Caco-2 (cell line): ENCODE measurements around the gene SLC12A9. TPM values are rescaled to one million over a fixed set of nuclear protein-coding genes. Genes with fewer than 3 reads are reported as not detected.
A peak's percentile ranks its signal among the peaks of the same experiment; 100 is the strongest.

Source experiments
- BruUV-seq: library from RNA; stranded (reverse); fragments of 400-500 nt; replicated peaks from 2 replicates; lab custom pipeline; 2021; lab: Mats Ljungman, UMichigan
- CTCF ChIA-PET: fragments of 300-600 bp; sonication (Branson Sonifier 250); formaldehyde crosslinking; loops from one replicate; lab custom pipeline; 2022; ENCODE audit warnings: antibody characterized with exemption; lab: Charles Lee
- POLR2A ChIA-PET: fragments of 300-600 bp; sonication (Branson Sonifier 250); formaldehyde crosslinking; loops from one replicate; lab custom pipeline; 2022; ENCODE audit warnings: antibody characterized with exemption; lab: Charles Lee
- DNase-seq, 2 experiments: peaks; one replicate each; pipeline versions ENCODE4 v3.0.0 to v3.0.0-alpha.2; 2020 to 2022
- H3K27me3 ChIP-seq: replicated peaks from 2 replicates; pipeline ENCODE4 v1.6.0; 2011; ENCODE audit warnings: low read length; ENCODE audit not compliant: control insufficient read depth, insufficient read depth
- H3K36me3 ChIP-seq: 2 replicates; pipeline ENCODE4 v1.5.1; 2011; ENCODE audit warnings: low read length; ENCODE audit not compliant: control insufficient read depth, insufficient read depth
- H3K4me1 ChIP-seq: fragments of 250-450 bp; sonication (Bioruptor Pico); 2 replicates; pipeline ENCODE4 v1.5.1; 2020; ENCODE audit warnings: mild to moderate bottlenecking
- H3K4me3 ChIP-seq: 2 replicates; pipeline ENCODE4 v1.5.1; 2011; ENCODE audit warnings: low read depth, mild to moderate bottlenecking, control low read depth, low read length
- H3K9me3 ChIP-seq: fragments of 250-450 bp; sonication (Bioruptor Pico); 2 replicates; pipeline ENCODE4 v1.5.1; 2020; ENCODE audit warnings: mild to moderate bottlenecking, moderate library complexity
- H3K27ac Mint-ChIP-seq: one replicate; pipeline ENCODE4 v1.8.0; 2022; ENCODE audit warnings: mixed read lengths; ENCODE audit not compliant: unreplicated experiment
- H3K27me3 Mint-ChIP-seq: one replicate; pipeline ENCODE4 v1.8.0; 2022; ENCODE audit warnings: mixed read lengths; ENCODE audit not compliant: insufficient read depth, unreplicated experiment
- H3K36me3 Mint-ChIP-seq: one replicate; pipeline ENCODE4 v1.8.0; 2022; ENCODE audit warnings: mild to moderate bottlenecking, mixed read lengths; ENCODE audit not compliant: insufficient read depth, unreplicated experiment
- H3K4me1 Mint-ChIP-seq: one replicate; pipeline ENCODE4 v1.8.0; 2022; ENCODE audit warnings: low read depth, mixed read lengths; ENCODE audit not compliant: unreplicated experiment
- H3K4me3 Mint-ChIP-seq: one replicate; pipeline ENCODE4 v1.8.0; 2022; ENCODE audit warnings: mild to moderate bottlenecking, moderate library complexity, mixed read lengths; ENCODE audit not compliant: unreplicated experiment
- H3K9me3 Mint-ChIP-seq: one replicate; pipeline ENCODE4 v1.8.0; 2022; ENCODE audit warnings: mixed read lengths; ENCODE audit not compliant: unreplicated experiment
- intact Hi-C: fragments of 100-400 bp; cut with micrococcal nuclease; formaldehyde crosslinking; loops from one replicate; pipeline ENCODE4 v1.10.0; 2022; ENCODE audit not compliant: unreplicated experiment
- total RNA-seq: library from RNA; stranded (reverse); gene quantifications from 2 replicates; pipeline ENCODE4 v1.2.3, GENCODE V29; 2022
- TF ChIP-seq, protein P1 (sequence below), 2 experiments: fragments of 200-600 bp in 1 of 2; IDR thresholded peaks; 1 replicate in 1 of 2; 2 replicates in 1 of 2; pipeline versions ENCODE4 v1.5.1 to v1.8.0; 2011 to 2022; ENCODE audit warnings: antibody characterized with exemption in 1 of 2, control low read depth in 1 of 2, inconsistent platforms in 1 of 2, low read depth in 1 of 2, low read length in 1 of 2, mild to moderate bottlenecking in 1 of 2, moderate library complexity in 1 of 2; ENCODE audit not compliant: insufficient read depth in 1 of 2, severe bottlenecking in 1 of 2, unreplicated experiment in 1 of 2

The SLC12A9 gene
- total RNA-seq, 1 experiment from 2014 or later, result 60.7 TPM

DNA sequence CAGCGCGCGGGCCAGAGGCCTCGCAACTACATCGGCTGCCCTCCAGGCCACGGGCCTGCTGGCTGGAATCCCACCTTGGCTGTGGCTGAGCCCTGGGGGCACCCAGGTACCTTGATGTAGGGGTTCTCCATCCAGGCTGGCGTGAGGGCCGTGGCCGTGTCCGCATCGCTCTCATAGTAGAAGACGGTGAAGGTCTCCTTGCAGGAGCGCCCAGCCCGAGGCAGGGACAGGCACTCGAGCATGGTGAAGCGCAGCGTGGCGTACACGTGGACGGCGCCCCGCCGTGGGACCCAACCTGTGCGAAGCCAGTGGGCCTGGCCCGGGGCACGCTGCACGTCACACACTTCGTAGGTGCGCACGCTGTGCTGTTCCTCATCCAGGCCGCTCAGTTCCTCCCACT is 29.0 kb upstream of the SLC12A9 start:
- TF ChIP-seq, protein P1, sequence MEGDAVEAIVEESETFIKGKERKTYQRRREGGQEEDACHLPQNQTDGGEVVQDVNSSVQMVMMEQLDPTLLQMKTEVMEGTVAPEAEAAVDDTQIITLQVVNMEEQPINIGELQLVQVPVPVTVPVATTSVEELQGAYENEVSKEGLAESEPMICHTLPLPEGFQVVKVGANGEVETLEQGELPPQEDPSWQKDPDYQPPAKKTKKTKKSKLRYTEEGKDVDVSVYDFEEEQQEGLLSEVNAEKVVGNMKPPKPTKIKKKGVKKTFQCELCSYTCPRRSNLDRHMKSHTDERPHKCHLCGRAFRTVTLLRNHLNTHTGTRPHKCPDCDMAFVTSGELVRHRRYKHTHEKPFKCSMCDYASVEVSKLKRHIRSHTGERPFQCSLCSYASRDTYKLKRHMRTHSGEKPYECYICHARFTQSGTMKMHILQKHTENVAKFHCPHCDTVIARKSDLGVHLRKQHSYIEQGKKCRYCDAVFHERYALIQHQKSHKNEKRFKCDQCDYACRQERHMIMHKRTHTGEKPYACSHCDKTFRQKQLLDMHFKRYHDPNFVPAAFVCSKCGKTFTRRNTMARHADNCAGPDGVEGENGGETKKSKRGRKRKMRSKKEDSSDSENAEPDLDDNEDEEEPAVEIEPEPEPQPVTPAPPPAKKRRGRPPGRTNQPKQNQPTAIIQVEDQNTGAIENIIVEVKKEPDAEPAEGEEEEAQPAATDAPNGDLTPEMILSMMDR (IDR thresholded peaks at IDR 0.05; ENCODE audit: insufficient read depth in 1 of 2, low read depth in 1 of 2, low read length in 1 of 2, severe bottlenecking in 1 of 2, unreplicated experiment in 1 of 2), result no peak
- H3K4me3 ChIP-seq, result no peak overlapping the region
- Mint-ChIP-seq H3K4me3 (no peak overlapping the region), H3K9me3 (no peaks in the 10 kb centered on the region), H3K27ac (no peak overlapping the region), H3K4me1 (peaks cover 15% of the 10 kb centered on the region), H3K36me3 (peaks cover 89% of the 10 kb centered on the region), H3K27me3 (no peaks in the 10 kb centered on the region)
- ChIA-PET POLR2A (no interaction called here), CTCF (no interaction called here)
- no peak for DNase-seq
- H3K27me3 ChIP-seq, result no peaks in the 10 kb centered on the region
- H3K9me3 ChIP-seq, result no peaks in the 10 kb centered on the region
- peaks cover 15% of the 10 kb centered on the region for H3K4me1 ChIP-seq
- no TSS peak for BruUV-seq
- H3K36me3 ChIP-seq, result peaks cover 17% of the 10 kb centered on the region
- intact Hi-C loops, result no loop called here

DNA sequence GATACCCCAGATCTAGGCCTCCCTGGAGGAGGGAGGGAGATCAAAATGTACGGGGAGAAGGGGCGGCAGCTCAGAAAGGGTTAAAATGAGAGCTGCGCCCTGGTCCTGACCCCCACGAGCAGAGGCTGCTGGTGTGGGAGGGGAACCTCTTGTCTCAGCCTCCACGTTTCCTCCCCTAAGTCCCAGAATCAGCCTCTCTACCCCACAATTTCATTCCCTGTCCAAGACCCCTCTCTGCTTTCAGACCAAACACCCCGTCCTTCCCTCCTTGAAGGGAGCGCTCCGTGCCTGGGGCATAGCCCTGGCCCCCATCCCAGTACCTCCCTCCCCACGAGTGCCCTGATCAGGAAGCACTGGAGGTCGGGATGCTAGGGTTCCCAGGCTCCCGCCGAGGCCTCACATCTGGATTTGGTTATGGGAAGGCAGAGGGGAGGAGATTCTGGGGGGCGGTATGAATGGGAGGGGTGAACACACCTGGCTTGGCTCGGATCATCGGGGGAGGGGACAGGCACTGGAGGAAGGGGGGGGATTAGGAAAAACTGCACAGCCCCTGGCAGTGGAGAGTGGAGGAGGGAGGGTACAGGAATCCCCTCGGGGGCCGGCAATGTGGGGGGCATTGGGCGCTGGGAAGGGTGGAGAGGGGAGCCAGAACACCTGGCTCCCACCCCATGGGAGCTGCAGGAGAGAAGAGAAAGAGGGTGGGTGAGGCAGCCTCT is 27.9 kb upstream of the SLC12A9 start:
- DNase-seq, result no peak
- ChIA-PET CTCF (interaction anchor here (1.4 kb wide), 1 partner anchor 27 kb away, joined by 11 read pairs; the partner anchor contains the start of gene SLC12A9), POLR2A (no interaction called here)
- peak overlapping the region; percentile 6 for H3K4me3 Mint-ChIP-seq
- no peaks in the 10 kb centered on the region for H3K9me3 Mint-ChIP-seq
- H3K9me3 ChIP-seq, result no peaks in the 10 kb centered on the region
- peaks cover 16% of the 10 kb centered on the region for H3K36me3 ChIP-seq
- H3K27me3 Mint-ChIP-seq, result no peaks in the 10 kb centered on the region
- peaks cover 15% of the 10 kb centered on the region for H3K4me1 ChIP-seq
- no peak overlapping the region for H3K27ac Mint-ChIP-seq
- H3K4me1 Mint-ChIP-seq, result peaks cover 15% of the 10 kb centered on the region
- peaks cover 78% of the 10 kb centered on the region for H3K36me3 Mint-ChIP-seq
- no peak overlapping the region; the same call in none of the 2 replicates for H3K4me3 ChIP-seq
- intact Hi-C loops, result no loop called here
- BruUV-seq, result no TSS peak
- no peaks in the 10 kb centered on the region for H3K27me3 ChIP-seq
- TF ChIP-seq, protein P1 (IDR thresholded peaks at IDR 0.05; ENCODE audit: insufficient read depth in 1 of 2, low read depth in 1 of 2, low read length in 1 of 2, severe bottlenecking in 1 of 2, unreplicated experiment in 1 of 2), result no peak

DNA sequence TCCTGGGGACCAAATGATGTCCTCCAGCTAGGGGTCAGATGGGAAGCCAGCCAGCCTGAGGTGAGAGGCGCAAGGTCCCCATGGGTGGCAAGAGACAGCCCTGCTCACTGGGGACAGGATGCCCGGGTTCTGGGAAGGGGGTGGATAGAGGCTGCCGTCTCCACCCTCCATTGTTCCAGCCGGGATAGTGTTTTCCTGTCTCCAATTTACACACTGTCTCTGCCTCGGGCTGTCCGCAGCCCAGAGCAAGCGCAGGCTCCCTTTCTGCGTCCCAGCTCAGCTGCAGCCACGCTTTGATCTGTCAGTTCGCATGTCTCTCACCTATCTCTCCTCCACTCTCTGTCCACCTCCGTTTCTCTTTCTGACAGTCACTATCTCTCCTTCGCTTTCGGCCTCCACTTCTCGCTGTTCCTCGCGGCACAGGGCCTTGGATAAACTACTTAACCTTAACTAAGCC is 27.3 kb upstream of the SLC12A9 start:
- peak overlapping the region; percentile 89 for H3K4me3 Mint-ChIP-seq
- intact Hi-C loops, result no loop called here
- H3K27me3 ChIP-seq, result no peaks in the 10 kb centered on the region
- TF ChIP-seq, protein P1 (IDR thresholded peaks at IDR 0.05; ENCODE audit: insufficient read depth in 1 of 2, low read depth in 1 of 2, low read length in 1 of 2, severe bottlenecking in 1 of 2, unreplicated experiment in 1 of 2), result no peak
- H3K27ac Mint-ChIP-seq, result peak overlapping the region; percentile 50
- H3K4me3 ChIP-seq, result peak overlapping the region; percentile 71
- H3K9me3 Mint-ChIP-seq, result no peaks in the 10 kb centered on the region
- H3K27me3 Mint-ChIP-seq, result no peaks in the 10 kb centered on the region
- H3K4me1 ChIP-seq, result peaks cover 15% of the 10 kb centered on the region
- H3K9me3 ChIP-seq, result no peaks in the 10 kb centered on the region
- ChIA-PET CTCF (interaction anchor here (0.6 to 3.8 kb wide), 7 partner anchors 23 to 389 kb away, joined by 3 to 51 read pairs (median 5); partner anchors contain the start of genes GNB2, POP7, PPP1R35 and SLC12A9), POLR2A (interaction anchor here (0.6 kb wide), 1 partner anchor 120 kb away, joined by 3 read pairs; the partner anchor contains the start of gene POP7)
- H3K36me3 ChIP-seq, result peaks cover 11% of the 10 kb centered on the region
- peaks cover 72% of the 10 kb centered on the region for H3K36me3 Mint-ChIP-seq
- H3K4me1 Mint-ChIP-seq, result peaks cover 15% of the 10 kb centered on the region
- no TSS peak for BruUV-seq
- DNase-seq, result no peak
